Measurements from ENCODE around the gene F8A2.

- TF ChIP-seq CTCF (conservative IDR thresholded peaks at IDR 0.05) (no peak), EZH2 (IDR thresholded peaks at IDR 0.05; ENCODE audit: low read depth) (no peak)
Observed at GRCh38 chrX:155417769-155418168, 35.9 kb downstream of the F8A2 start.
